HCT116 (cell line): ENCODE data around the gene DOCK4. TPM values are rescaled to one million over a fixed set of nuclear protein-coding genes. Genes with fewer than 3 reads are reported as not detected.

Experiments
- ATAC-seq: fragments of 200-7000 bp; cut with Tn5 transposase; 2 replicates; pipeline ENCODE4 v1.9.1; 2020; ENCODE audit warnings: mild to moderate bottlenecking, moderate library complexity
- BruUV-seq: library from RNA; stranded (reverse); fragments of 400-500 nt; replicated peaks from 2 replicates; lab custom pipeline; 2021; lab: Mats Ljungman, UMichigan
- CTCF ChIA-PET: fragments of 300-600 bp; sonication (Branson Sonifier 250); formaldehyde crosslinking; loops from one replicate; lab custom pipeline; 2021; ENCODE audit warnings: antibody characterized with exemption; lab: Charles Lee
- POLR2A ChIA-PET: fragments of 300-600, 350-600 bp; sonication (Branson Sonifier 250); formaldehyde crosslinking; loops from one replicate; lab custom pipeline; 2021; ENCODE audit warnings: antibody characterized with exemption; lab: Charles Lee
- RAD21 ChIA-PET, 2 experiments: fragments of 300-600 bp; sonication (Branson Sonifier 250); formaldehyde crosslinking; loops; one replicate each; lab custom pipeline; 2023; ENCODE audit warnings: low total read pairs in 2 of 2; ENCODE audit not compliant: uncharacterized antibody in 2 of 2, unreplicated experiment in 2 of 2, low non-redundant PET in 1 of 2; lab: Charles Lee
- DNase-seq: peaks from one replicate; pipeline ENCODE4 v3.0.0-alpha.2; 2010; ENCODE audit warnings: low read depth, low spot score
- H2AFZ ChIP-seq: fragments of 200-600 bp; shearing (Covaris generic), sonication (generic); 2 replicates; pipeline ENCODE4 v1.6.1; 2017; ENCODE audit warnings: low read depth, mixed run types, mixed read lengths, antibody characterized with exemption, low read length; ENCODE audit not compliant: poor library complexity, severe bottlenecking
- H3K27ac ChIP-seq: 2 replicates; pipeline ENCODE4 v1.5.1; 2012; ENCODE audit warnings: low read depth, low read length
- H3K27me3 ChIP-seq: fragments of 200-600 bp; sonication (generic); 2 replicates; pipeline ENCODE4 v1.6.1; 2016; ENCODE audit warnings: mixed run types, low read length, mixed read lengths; ENCODE audit not compliant: insufficient read depth
- H3K36me3 ChIP-seq, 2 experiments: fragments of 200-500 bp in 1 of 2; fragments of 200-600 bp in 1 of 2; sonication (Bioruptor generic) in 1 of 2; sonication (generic) in 1 of 2; 2 replicates each; pipeline versions ENCODE4 v1.5.1 to v1.6.1; 2014 to 2016; ENCODE audit warnings: low read length in 2 of 2, inconsistent platforms in 1 of 2, mixed read lengths in 1 of 2, mixed run types in 1 of 2; ENCODE audit not compliant: insufficient read depth in 2 of 2, control insufficient read depth in 1 of 2
- H3K4me1 ChIP-seq, 2 experiments: fragments of 200-600 bp in 1 of 2; sonication (generic) in 1 of 2; 2 replicates each; pipeline versions ENCODE4 v1.5.1 to v1.6.1; 2012 to 2017; ENCODE audit warnings: low read length in 2 of 2, inconsistent platforms in 1 of 2, mild to moderate bottlenecking in 1 of 2, mixed read lengths in 1 of 2, mixed run types in 1 of 2, moderate library complexity in 1 of 2; ENCODE audit not compliant: insufficient read depth in 2 of 2, control insufficient read depth in 1 of 2
- H3K4me2 ChIP-seq: fragments of 200-600 bp; sonication (generic); 2 replicates; pipeline ENCODE4 v1.6.1; 2017; ENCODE audit warnings: mixed run types, low read length, mixed read lengths
- H3K4me3 ChIP-seq, 2 experiments: fragments of 200-600 bp in 1 of 2; sonication (generic) in 1 of 2; replicated peaks in 1 of 2; 2 replicates each; pipeline ENCODE4 v1.5.1; 2011 to 2016; ENCODE audit warnings: low read length in 2 of 2, control low read depth in 1 of 2, low read depth in 1 of 2, mild to moderate bottlenecking in 1 of 2, mixed read lengths in 1 of 2, mixed run types in 1 of 2
- H3K79me2 ChIP-seq: fragments of 200-600 bp; sonication (generic); 2 replicates; pipeline ENCODE4 v1.6.1; 2017; ENCODE audit warnings: mild to moderate bottlenecking, mixed run types, low read length, moderate library complexity, mixed read lengths; ENCODE audit not compliant: insufficient read depth
- H3K9ac ChIP-seq: fragments of 200-600 bp; sonication (generic); 2 replicates; pipeline ENCODE4 v1.6.1; 2016; ENCODE audit warnings: low read length, mixed read lengths
- H3K9me2 ChIP-seq: fragments of 200-600 bp; sonication (generic), shearing (Covaris generic); 2 replicates; pipeline ENCODE4 v1.6.1; 2017; ENCODE audit warnings: mixed run types, mild to moderate bottlenecking, moderate library complexity; ENCODE audit not compliant: insufficient read depth
- H3K9me3 ChIP-seq, 2 experiments: fragments of 200-500 bp in 1 of 2; fragments of 200-600 bp in 1 of 2; sonication (Bioruptor generic) in 1 of 2; sonication (generic) in 1 of 2; 2 replicates each; pipeline ENCODE4 v1.6.1; 2014 to 2017; ENCODE audit warnings: low read length in 2 of 2, mixed read lengths in 2 of 2, inconsistent platforms in 1 of 2, low read depth in 1 of 2, mild to moderate bottlenecking in 1 of 2, mixed run types in 1 of 2, moderate library complexity in 1 of 2; ENCODE audit not compliant: control insufficient read depth in 1 of 2, insufficient read depth in 1 of 2
- H4K20me1 ChIP-seq: fragments of 200-600 bp; sonication (generic), shearing (Covaris generic); 2 replicates; pipeline ENCODE4 v1.6.1; 2017; ENCODE audit warnings: mixed run types, mild to moderate bottlenecking, moderate library complexity; ENCODE audit not compliant: insufficient read depth
- CBX3 ChIP-seq: IDR thresholded peaks from 2 replicates; pipeline ENCODE4 v1.6.1; 2012; ENCODE audit warnings: low read depth
- EGR1 ChIP-seq: IDR thresholded peaks from 2 replicates; pipeline ENCODE4 v1.6.1; 2012; ENCODE audit warnings: low read depth
- ELF1 ChIP-seq: IDR thresholded peaks from 2 replicates; pipeline ENCODE4 v1.6.1; 2012; ENCODE audit warnings: low read depth, borderline replicate concordance
- EZH2 ChIP-seq: fragments of 200-600 bp; sonication (generic); IDR thresholded peaks from 2 replicates; pipeline ENCODE4 v1.6.1; 2017; ENCODE audit warnings: antibody characterized with exemption, mixed run types
- EZH2phosphoT487 ChIP-seq: fragments of 200-600 bp; IDR thresholded peaks from 2 replicates; pipeline ENCODE4 v1.6.1; 2018; ENCODE audit warnings: antibody characterized with exemption, borderline replicate concordance
- FOSL1 ChIP-seq: IDR thresholded peaks from 2 replicates; pipeline ENCODE4 v1.6.1; 2012; ENCODE audit warnings: low read depth
- JUND ChIP-seq: IDR thresholded peaks from 2 replicates; pipeline ENCODE4 v1.6.1; 2012
- POLR2A ChIP-seq: IDR thresholded peaks from 2 replicates; pipeline ENCODE4 v1.7.0; 2011; ENCODE audit warnings: borderline replicate concordance; ENCODE audit not compliant: insufficient read depth, insufficient read length; ENCODE audit errors: extremely low read depth
- POLR2AphosphoS5 ChIP-seq: IDR thresholded peaks from 2 replicates; pipeline ENCODE4 v1.6.1; 2011; ENCODE audit warnings: mild to moderate bottlenecking, low read depth, low read length, moderate library complexity
- RAD21 ChIP-seq: IDR thresholded peaks from 2 replicates; pipeline ENCODE4 v1.6.1; 2012; ENCODE audit warnings: low read depth, mild to moderate bottlenecking
- SIN3A ChIP-seq: IDR thresholded peaks from 2 replicates; pipeline ENCODE4 v1.6.1; 2012; ENCODE audit warnings: low read depth
- SP1 ChIP-seq: IDR thresholded peaks from 2 replicates; pipeline ENCODE4 v1.6.1; 2012; ENCODE audit warnings: low read depth
- SRF ChIP-seq: IDR thresholded peaks from 2 replicates; pipeline ENCODE4 v1.6.1; 2012; ENCODE audit warnings: low read depth
- ZFX ChIP-seq: fragments of 450-650 bp; IDR thresholded peaks from 2 replicates; pipeline ENCODE4 v1.6.1; 2017
- ZNF274 ChIP-seq: fragments of 200-500 bp; sonication (Bioruptor generic); IDR thresholded peaks from 2 replicates; pipeline ENCODE4 v1.6.1; 2014; ENCODE audit warnings: mild to moderate bottlenecking, low read depth, low read length, inconsistent platforms
- intact Hi-C: fragments of 100-400 bp; cut with micrococcal nuclease; formaldehyde crosslinking; loops from 2 replicates; pipeline ENCODE4 v1.10.0; 2022
- total RNA-seq: library from RNA; stranded (reverse); gene quantifications from one replicate; pipeline ENCODE4 v1.2.1, GENCODE V29; 2021; ENCODE audit not compliant: unreplicated experiment
- TF ChIP-seq, protein P1 (sequence below): IDR thresholded peaks from 2 replicates; pipeline ENCODE4 v1.6.1; 2011; ENCODE audit warnings: mild to moderate bottlenecking, low read length, moderate library complexity; ENCODE audit not compliant: insufficient replicate concordance; ENCODE audit errors: extremely low read depth
- TF ChIP-seq, protein P2 (sequence below): IDR thresholded peaks from 2 replicates; pipeline ENCODE4 v1.6.1; 2012
- TF ChIP-seq, protein P3 (sequence below), 3 experiments: fragments of 200-600 bp in 1 of 3; sonication (generic) in 1 of 3; IDR thresholded peaks in 2 of 3; conservative IDR thresholded peaks in 1 of 3; 2 replicates each; pipeline ENCODE4 v1.5.1; 2012 to 2017; ENCODE audit warnings: low read depth in 2 of 3, low read length in 2 of 3, antibody characterized with exemption in 1 of 3, borderline replicate concordance in 1 of 3, control low read depth in 1 of 3, mild to moderate bottlenecking in 1 of 3, mixed read lengths in 1 of 3, mixed run types in 1 of 3, moderate library complexity in 1 of 3; ENCODE audit not compliant: insufficient read depth in 1 of 3
- TF ChIP-seq, protein P4 (sequence below): IDR thresholded peaks from 2 replicates; pipeline ENCODE4 v1.6.1; 2012

The DOCK4 gene
- total RNA-seq, 1 experiment from 2014 or later: 2.2 TPM

DNA sequence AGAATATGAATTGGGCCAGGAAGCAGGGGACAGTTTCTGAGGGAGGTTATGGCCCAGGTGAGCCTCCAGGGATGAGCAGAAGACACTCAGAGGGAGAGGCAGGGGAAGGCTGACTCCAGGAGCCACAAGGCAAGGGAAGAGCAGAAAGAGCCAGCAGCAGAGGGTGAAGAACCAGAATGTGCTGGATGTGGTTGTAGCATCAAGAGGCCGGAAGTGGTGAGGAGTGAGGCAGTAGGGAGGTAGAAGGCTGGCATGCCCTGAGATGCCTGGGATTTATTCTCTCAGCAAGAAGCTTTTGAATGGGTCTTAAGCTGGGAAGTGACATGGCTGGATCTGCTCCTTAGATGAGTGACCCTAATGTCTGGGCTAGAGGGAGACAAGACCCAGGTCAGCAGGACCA lies 311.7 kb downstream of the DOCK4 start:
- Histone ChIP-seq H3K27me3 (no peaks in the 10 kb centered on the region), H4K20me1 (no peaks in the 10 kb centered on the region), H3K9ac (no peak overlapping the region), H3K79me2 (no peaks in the 10 kb centered on the region), H3K4me2 (no peak overlapping the region), H3K36me3 (no peaks in the 10 kb centered on the region), H3K4me1 (no peaks in the 10 kb centered on the region), H2AFZ (no peak overlapping the region), H3K4me3 (no peak overlapping the region), H3K9me3 (no peaks in the 10 kb centered on the region), H3K27ac (no peak overlapping the region), H3K9me2 (no peaks in the 10 kb centered on the region)
- TF ChIP-seq POLR2A (no peak), FOSL1 (no peak), SP1 (no peak), ELF1 (no peak), POLR2AphosphoS5 (no peak), EZH2 (no peak), CBX3 (no peak), SIN3A (no peak), SRF (no peak), RAD21 (no peak), EGR1 (no peak), ZFX (no peak), EZH2phosphoT487 (no peak), JUND (no peak), ZNF274 (no peak)
- TF ChIP-seq, protein P1, sequence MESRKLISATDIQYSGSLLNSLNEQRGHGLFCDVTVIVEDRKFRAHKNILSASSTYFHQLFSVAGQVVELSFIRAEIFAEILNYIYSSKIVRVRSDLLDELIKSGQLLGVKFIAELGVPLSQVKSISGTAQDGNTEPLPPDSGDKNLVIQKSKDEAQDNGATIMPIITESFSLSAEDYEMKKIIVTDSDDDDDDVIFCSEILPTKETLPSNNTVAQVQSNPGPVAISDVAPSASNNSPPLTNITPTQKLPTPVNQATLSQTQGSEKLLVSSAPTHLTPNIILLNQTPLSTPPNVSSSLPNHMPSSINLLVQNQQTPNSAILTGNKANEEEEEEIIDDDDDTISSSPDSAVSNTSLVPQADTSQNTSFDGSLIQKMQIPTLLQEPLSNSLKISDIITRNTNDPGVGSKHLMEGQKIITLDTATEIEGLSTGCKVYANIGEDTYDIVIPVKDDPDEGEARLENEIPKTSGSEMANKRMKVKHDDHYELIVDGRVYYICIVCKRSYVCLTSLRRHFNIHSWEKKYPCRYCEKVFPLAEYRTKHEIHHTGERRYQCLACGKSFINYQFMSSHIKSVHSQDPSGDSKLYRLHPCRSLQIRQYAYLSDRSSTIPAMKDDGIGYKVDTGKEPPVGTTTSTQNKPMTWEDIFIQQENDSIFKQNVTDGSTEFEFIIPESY: no peak
- TF ChIP-seq, protein P2, sequence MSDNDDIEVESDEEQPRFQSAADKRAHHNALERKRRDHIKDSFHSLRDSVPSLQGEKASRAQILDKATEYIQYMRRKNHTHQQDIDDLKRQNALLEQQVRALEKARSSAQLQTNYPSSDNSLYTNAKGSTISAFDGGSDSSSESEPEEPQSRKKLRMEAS: no peak
- TF ChIP-seq, protein P3, sequence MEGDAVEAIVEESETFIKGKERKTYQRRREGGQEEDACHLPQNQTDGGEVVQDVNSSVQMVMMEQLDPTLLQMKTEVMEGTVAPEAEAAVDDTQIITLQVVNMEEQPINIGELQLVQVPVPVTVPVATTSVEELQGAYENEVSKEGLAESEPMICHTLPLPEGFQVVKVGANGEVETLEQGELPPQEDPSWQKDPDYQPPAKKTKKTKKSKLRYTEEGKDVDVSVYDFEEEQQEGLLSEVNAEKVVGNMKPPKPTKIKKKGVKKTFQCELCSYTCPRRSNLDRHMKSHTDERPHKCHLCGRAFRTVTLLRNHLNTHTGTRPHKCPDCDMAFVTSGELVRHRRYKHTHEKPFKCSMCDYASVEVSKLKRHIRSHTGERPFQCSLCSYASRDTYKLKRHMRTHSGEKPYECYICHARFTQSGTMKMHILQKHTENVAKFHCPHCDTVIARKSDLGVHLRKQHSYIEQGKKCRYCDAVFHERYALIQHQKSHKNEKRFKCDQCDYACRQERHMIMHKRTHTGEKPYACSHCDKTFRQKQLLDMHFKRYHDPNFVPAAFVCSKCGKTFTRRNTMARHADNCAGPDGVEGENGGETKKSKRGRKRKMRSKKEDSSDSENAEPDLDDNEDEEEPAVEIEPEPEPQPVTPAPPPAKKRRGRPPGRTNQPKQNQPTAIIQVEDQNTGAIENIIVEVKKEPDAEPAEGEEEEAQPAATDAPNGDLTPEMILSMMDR (IDR thresholded peaks at IDR 0.05 in 2 of 3, conservative IDR thresholded peaks at IDR 0.05 in 1 of 3; ENCODE audit: borderline replicate concordance in 1 of 3, insufficient read depth in 1 of 3, low read depth in 2 of 3, low read length in 2 of 3): no peak
- TF ChIP-seq, protein P4, sequence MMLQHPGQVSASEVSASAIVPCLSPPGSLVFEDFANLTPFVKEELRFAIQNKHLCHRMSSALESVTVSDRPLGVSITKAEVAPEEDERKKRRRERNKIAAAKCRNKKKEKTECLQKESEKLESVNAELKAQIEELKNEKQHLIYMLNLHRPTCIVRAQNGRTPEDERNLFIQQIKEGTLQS: no peak
- RAD21 ChIA-PET: no interaction called here
- CTCF ChIA-PET: no interaction called here
- POLR2A ChIA-PET: no interaction called here
- DNase-seq (no peak), ATAC-seq (no peak)
- BruUV-seq: no TSS peak
- intact Hi-C loops: no loop called here
